NCI-H187 (cell line): Measurements from ENCODE around the gene KLHDC1.

Experiments used
- DNase-seq, 2 experiments: peaks; one replicate each; lab custom pipeline; 2025; lab: John Stamatoyannopoulos, UW

KLHDC1 gene

DNA sequence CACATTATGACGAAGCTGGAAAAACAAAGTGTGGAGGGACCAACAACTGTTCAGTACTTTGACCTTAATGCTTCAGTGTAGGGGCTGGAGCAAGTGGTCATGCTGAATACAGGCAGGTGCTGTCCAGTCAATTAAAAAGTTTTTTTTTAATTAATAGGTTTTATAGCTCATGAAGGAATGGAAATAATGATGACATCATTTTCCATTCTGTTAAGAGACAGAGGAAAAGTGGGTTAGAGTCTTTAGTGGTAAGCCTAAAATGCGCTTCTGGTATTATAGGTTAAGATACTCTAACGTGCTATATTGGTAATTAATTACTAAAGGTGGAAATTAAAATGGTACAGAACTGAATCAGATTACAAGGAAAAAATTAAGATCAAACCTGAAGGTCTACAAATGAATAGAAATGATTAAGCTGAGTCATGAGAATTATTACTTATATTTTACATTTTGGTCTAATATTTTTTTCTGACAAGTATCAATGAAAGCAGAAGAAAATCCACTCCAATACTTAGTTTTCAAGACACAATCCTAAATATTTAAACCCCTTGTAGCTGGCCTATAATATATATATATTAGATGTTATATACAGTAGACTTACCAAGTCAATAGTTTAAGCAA is 90.6 kb downstream of the KLHDC1 start:
- no peak for DNase-seq

DNA sequence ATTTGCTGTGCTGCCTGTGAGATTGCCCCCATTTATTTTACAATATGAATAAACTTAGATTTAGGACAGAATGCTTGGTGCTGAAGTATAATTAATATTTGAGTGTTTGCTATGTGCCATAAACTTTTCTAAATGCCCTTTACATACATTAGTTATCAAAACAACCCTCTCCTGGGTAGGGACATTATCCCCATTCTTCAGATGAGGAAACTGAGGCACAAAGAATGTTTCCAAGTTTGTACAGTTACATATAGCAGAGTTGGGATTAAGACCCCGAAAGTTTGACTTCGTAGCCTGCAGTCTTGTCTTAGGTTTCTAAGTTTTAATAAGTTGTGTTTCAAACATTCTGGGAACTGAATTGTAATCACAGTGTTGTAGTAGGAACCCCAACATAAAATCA is 93.4 kb downstream of the KLHDC1 start:
- DNase-seq, result no peak

DNA sequence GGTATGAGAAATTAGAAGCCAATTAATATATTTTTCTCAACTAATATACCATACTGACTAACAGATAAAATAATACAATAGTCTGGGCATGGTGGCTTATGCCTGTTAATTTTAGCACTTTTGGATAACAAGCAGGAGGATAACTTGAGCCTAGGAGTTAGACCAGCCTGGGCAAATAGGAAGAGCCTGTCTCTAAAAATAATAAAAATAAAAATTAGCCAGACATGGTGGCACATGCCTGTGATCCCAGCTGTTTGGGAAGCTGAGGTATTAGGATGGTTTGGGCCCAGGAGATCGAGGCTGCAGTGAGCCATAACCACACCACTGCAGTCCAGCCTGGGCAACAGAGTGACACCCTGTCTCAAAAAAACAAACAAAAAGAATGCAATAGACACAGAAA is 99.7 kb downstream of the KLHDC1 start:
- no peak for DNase-seq

DNA sequence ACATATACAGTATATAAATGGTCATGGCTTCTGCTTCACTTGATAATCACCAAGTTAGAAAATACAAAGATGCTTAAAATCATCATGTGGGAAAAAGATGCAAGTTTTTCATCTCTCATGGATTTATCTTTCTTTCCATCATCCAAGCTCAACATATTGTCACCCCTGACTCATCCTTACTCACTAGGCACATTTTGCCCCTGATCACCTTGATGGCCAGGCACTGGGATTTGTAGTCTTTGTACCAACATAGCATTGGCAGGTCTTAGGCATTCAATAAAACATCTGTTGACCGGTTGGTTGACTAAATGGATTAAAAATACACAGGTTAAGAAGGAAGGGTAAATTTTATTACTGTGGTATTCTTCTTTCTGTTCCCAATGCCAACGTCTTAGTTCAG is 103.1 kb downstream of the KLHDC1 start:
- no peak for DNase-seq
